Breast epithelium (tissue), 3 donors: ENCODE measurements around the gene HELZ2.

ENCODE experiments used
- POLR2A ChIP-seq: fragments of 450-650 bp; IDR thresholded peaks from one replicate; pipeline ENCODE4 v1.6.1; 2016; ENCODE audit warnings: antibody characterized with exemption, mild to moderate bottlenecking, moderate library complexity
- POLR2AphosphoS5 ChIP-seq, 3 donors: sonication (generic); formaldehyde crosslinking; IDR thresholded peaks; one replicate each; pipeline ENCODE4 v1.6.1; 2017; ENCODE audit warnings: antibody characterized with exemption in 3 of 3
- TF ChIP-seq, protein P1 (sequence below), 3 donors: fragments of 450-650 bp; IDR thresholded peaks; one replicate each; pipeline ENCODE4 v1.5.1; 2016 to 2017; ENCODE audit warnings: antibody characterized with exemption in 3 of 3, mild to moderate bottlenecking in 3 of 3, moderate library complexity in 3 of 3

- no peak for TF ChIP-seq POLR2AphosphoS5 (IDR thresholded peaks at IDR 0.05)
- TF ChIP-seq, protein P1, sequence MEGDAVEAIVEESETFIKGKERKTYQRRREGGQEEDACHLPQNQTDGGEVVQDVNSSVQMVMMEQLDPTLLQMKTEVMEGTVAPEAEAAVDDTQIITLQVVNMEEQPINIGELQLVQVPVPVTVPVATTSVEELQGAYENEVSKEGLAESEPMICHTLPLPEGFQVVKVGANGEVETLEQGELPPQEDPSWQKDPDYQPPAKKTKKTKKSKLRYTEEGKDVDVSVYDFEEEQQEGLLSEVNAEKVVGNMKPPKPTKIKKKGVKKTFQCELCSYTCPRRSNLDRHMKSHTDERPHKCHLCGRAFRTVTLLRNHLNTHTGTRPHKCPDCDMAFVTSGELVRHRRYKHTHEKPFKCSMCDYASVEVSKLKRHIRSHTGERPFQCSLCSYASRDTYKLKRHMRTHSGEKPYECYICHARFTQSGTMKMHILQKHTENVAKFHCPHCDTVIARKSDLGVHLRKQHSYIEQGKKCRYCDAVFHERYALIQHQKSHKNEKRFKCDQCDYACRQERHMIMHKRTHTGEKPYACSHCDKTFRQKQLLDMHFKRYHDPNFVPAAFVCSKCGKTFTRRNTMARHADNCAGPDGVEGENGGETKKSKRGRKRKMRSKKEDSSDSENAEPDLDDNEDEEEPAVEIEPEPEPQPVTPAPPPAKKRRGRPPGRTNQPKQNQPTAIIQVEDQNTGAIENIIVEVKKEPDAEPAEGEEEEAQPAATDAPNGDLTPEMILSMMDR (IDR thresholded peaks at IDR 0.05): no peak
- TF ChIP-seq POLR2A: no peak
These were observed 45.0 kb upstream of the HELZ2 start for GRCh38 chr20:63619086-63619485.
